Measurements from ENCODE around the gene CCM2. TPM values are rescaled to one million over a fixed set of nuclear protein-coding genes. Genes with fewer than 3 reads are reported as not detected.

The CCM2 gene
- total and polyA plus RNA-seq, 2 of the 8 experiments (the other 6 are each of a cell fraction or from before 2014, with no cell fraction given), result 31.6 to 41.2 TPM

DNA sequence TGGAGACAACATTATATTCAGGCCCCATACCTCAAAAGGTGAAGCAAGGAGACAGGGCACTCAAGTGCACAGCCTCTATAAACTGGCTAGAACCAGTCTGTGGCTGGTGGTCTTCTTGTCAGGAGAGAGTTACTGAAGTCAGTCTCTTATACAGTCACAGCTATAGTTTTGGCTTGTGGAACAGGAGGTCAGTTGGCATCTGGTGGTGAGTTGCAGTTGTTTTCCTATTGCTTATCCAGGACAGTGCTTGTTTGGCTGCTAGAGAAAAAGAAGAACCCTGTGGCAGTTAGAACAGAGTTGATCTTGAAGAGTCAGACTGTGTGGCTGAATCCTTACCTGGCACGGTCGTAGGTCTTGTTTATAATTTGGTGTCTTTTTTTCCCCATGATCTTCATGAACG is 17.3 kb downstream of the CCM2 start:
- TF ChIP-seq, protein P1, sequence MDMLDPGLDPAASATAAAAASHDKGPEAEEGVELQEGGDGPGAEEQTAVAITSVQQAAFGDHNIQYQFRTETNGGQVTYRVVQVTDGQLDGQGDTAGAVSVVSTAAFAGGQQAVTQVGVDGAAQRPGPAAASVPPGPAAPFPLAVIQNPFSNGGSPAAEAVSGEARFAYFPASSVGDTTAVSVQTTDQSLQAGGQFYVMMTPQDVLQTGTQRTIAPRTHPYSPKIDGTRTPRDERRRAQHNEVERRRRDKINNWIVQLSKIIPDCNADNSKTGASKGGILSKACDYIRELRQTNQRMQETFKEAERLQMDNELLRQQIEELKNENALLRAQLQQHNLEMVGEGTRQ (IDR thresholded peaks at IDR 0.05; ENCODE audit: low read length), result no peak
- TF ChIP-seq SIN3A (conservative IDR thresholded peaks at IDR 0.05 in 1 of 2, IDR thresholded peaks at IDR 0.05 in 1 of 2; ENCODE audit: low read depth in 1 of 2, low read length in 2 of 2), result no peak
- TF ChIP-seq JUN (IDR thresholded peaks at IDR 0.05; ENCODE audit: low read depth, low read length), result no peak
- TF ChIP-seq SIX5 (IDR thresholded peaks at IDR 0.05; ENCODE audit: low read depth, low read length), result no peak
- TF ChIP-seq EP300 (IDR thresholded peaks at IDR 0.05; ENCODE audit: borderline replicate concordance in 1 of 2, low read depth in 2 of 2, low read length in 2 of 2), result no peak
- TF ChIP-seq TCF12 (IDR thresholded peaks at IDR 0.05; ENCODE audit: low read depth, low read length), result no peak
- no peak for TF ChIP-seq RAD21 (IDR thresholded peaks at IDR 0.05 in 1 of 2, conservative IDR thresholded peaks at IDR 0.05 in 1 of 2; ENCODE audit: low read depth in 2 of 2, low read length in 2 of 2)
- TF ChIP-seq POU5F1 (IDR thresholded peaks at IDR 0.05; ENCODE audit: low read depth, low read length), result no peak
- TF ChIP-seq, protein P2, sequence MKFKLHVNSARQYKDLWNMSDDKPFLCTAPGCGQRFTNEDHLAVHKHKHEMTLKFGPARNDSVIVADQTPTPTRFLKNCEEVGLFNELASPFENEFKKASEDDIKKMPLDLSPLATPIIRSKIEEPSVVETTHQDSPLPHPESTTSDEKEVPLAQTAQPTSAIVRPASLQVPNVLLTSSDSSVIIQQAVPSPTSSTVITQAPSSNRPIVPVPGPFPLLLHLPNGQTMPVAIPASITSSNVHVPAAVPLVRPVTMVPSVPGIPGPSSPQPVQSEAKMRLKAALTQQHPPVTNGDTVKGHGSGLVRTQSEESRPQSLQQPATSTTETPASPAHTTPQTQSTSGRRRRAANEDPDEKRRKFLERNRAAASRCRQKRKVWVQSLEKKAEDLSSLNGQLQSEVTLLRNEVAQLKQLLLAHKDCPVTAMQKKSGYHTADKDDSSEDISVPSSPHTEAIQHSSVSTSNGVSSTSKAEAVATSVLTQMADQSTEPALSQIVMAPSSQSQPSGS (IDR thresholded peaks at IDR 0.05; ENCODE audit: low read length), result no peak
- no peak for TF ChIP-seq SP4 (IDR thresholded peaks at IDR 0.05; ENCODE audit: low read length)
- 58% methylated on average over 3 of the region's 3 CpGs; no CpG with 5 or more reads in 1 of the 2 experiments for WGBS, 2 experiments (ENCODE audit: extremely low coverage in 1 of 2, insufficient coverage in 1 of 2, insufficient read length in 1 of 2, insufficient replicate concordance in 2 of 2, low coverage in 1 of 2, low lambda C conversion rate in 2 of 2, missing lambda C conversion rate in 1 of 2)
- Histone ChIP-seq H4K8ac (ENCODE audit: extremely low read depth, insufficient read depth, low read length) (no peak overlapping the region), H3K79me2 (ENCODE audit: control insufficient read depth in 1 of 2, insufficient read depth in 2 of 2, low read length in 2 of 2) (peaks cover 0 to 15% of the 10 kb centered on the region in 2 experiments; a peak in 2 of 4 replicates), H3K9me3 (ENCODE audit: insufficient read depth in 2 of 2, low read depth in 1 of 2, low read length in 1 of 2) (peaks cover 0 to 7% of the 10 kb centered on the region in 2 experiments; a peak in 1 of 4 replicates), H3K14ac (ENCODE audit: insufficient read length) (no peak overlapping the region), H2BK12ac (ENCODE audit: low read depth, low read length) (no peak overlapping the region), H2AFZ (ENCODE audit: low read length) (no peak overlapping the region), H4K91ac (replicated peaks; ENCODE audit: insufficient read length, low read length) (no peak overlapping the region), H3K4me3 (ENCODE audit: extremely low read depth in 1 of 4, insufficient read depth in 2 of 4, low read depth in 3 of 4, low read length in 4 of 4) (no peak overlapping the region), H3K36me3 (ENCODE audit: control insufficient read depth in 2 of 4, insufficient read depth in 4 of 4, low read length in 3 of 4) (no peaks in the 10 kb centered on the region; a peak in 2 of 8 replicates), H3K79me1 (ENCODE audit: low read depth, low read length) (peaks cover 5% of the 10 kb centered on the region), H2AK5ac (ENCODE audit: low read depth, low read length) (no peak overlapping the region), H3K27ac (ENCODE audit: low read depth, low read length) (no peak overlapping the region), H3K4me2 (ENCODE audit: insufficient read depth in 1 of 2, low read depth in 2 of 2, low read length in 2 of 2) (no peak overlapping the region), H3K4ac (replicated peaks; ENCODE audit: insufficient read length, low read depth, low read length) (no peak overlapping the region), H2BK5ac (ENCODE audit: low read depth, low read length) (no peak overlapping the region), H3K27me3 (replicated peaks in 1 of 4; ENCODE audit: control insufficient read depth in 3 of 4, extremely low read depth in 1 of 4, insufficient read depth in 3 of 4, low read length in 3 of 4) (no peaks in the 10 kb centered on the region), H3K56ac (replicated peaks; ENCODE audit: insufficient read length, low read depth, low read length) (no peak overlapping the region), H2BK20ac (ENCODE audit: low read length) (no peak overlapping the region), H3K23me2 (ENCODE audit: low read depth, low read length) (no peaks in the 10 kb centered on the region), H4K5ac (ENCODE audit: insufficient read length, low read depth, low read length) (no peak overlapping the region), H2BK15ac (ENCODE audit: low read length) (no peak overlapping the region), H2BK120ac (replicated peaks; ENCODE audit: low read depth, low read length) (no peak overlapping the region), H4K20me1 (replicated peaks in 1 of 2; ENCODE audit: control insufficient read depth in 1 of 2, insufficient read depth in 2 of 2, low read length in 2 of 2) (peaks cover 2 to 3% of the 10 kb centered on the region in 2 experiments), H3K18ac (ENCODE audit: extremely low read depth, low read length) (no peak overlapping the region), H3K23ac (ENCODE audit: insufficient read length) (no peak overlapping the region), H3K9ac (replicated peaks in 1 of 4; ENCODE audit: extremely low read depth in 1 of 4, low read depth in 3 of 4, low read length in 3 of 4) (no peak overlapping the region), H3K4me1 (replicated peaks in 1 of 4; ENCODE audit: control insufficient read depth in 3 of 4, insufficient read depth in 4 of 4, low read length in 3 of 4) (no peaks in the 10 kb centered on the region)
- no peak for FAIRE-seq
- no peak for DNase-seq (ENCODE audit: low read depth in 1 of 2, low spot score in 2 of 2)
- POLR2A ChIA-PET (ENCODE audit: partially characterized antibody), result no interaction called here
- CTCF ChIA-PET (ENCODE audit: partially characterized antibody), result no interaction called here

All from H1 (cell line).